GM18507 (cell line): ENCODE results near the gene ELL2.
"Not testable (repeated sequence)": the region's sequence is repeated elsewhere in the genome, so short reads cannot be mapped to it uniquely, and the experiment has no call there.

Source experiments
- DNase-seq: peaks from one replicate; pipeline ENCODE4 v3.0.0; 2011; ENCODE audit warnings: low read depth; ENCODE audit not compliant: insufficient read length; ENCODE audit errors: extremely low spot score
- FAIRE-seq: peaks from 2 replicates; lab custom pipeline; 2011; peaks lifted over from hg19 to GRCh38; lab: Jason Lieb, UNC

Gene ELL2

DNA sequence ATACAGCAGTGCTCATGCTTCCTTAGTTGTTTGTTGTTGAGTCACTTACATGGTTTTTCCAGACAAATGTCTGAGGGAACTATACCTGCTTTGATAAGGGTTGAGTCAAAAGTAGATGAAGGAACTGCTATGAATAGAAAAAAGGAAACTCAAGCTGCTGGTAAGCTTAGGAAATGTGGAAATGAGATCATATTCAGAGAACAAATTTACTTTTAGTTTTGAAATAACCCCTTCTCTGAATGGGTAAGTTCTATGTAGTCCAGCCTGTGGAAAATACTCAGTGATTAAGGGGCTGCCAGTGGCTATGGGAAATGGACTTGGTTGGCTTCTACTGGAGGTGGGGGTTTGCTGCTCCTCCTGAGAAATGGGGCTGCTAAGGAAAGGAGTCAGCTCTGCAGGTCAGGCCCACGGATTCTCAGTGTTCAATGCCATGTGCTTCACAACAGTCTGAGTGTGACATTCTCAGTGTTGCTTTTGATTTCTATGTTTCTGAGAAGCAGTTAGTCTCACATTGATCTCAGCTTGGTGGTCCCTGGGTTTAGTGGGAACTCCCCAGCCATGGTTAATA lies 91.5 kb downstream of the ELL2 start:
- no peak for DNase-seq
- peak; percentile 71 for FAIRE-seq

DNA sequence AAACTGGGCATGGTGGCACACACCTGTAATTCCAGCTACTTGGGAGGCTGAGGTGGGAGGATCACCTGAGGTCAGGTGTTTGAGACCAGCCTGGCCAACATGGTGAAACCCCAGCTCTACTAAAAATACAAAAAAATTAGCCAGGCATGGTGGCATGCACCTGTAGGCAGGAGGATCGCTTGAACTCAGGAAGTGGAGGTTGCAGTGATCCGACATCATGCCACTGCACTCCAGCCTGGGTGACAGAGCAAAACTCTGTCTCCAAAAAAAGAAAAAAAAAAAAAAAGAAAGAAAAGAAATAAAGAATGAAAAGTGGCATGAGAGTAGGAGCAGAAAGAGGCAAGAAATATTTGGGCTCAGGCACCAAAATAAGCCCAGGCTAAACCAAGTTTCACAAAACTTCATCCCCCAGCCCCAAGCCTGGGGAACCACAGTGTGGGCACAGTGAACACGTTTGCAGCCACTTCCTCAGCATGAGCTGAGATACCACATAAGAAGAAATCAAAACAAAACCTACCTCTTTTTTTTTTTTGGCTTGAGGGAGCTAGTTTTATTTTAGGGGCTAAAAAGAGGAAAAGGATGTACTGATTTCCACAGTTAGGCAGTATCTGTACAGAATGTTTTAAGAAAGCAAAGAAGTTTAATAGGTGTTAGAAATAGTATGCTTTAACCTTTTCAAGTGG lies 92.3 kb downstream of the ELL2 start:
- peak; percentile 76 for FAIRE-seq
- DNase-seq: not testable (repeated sequence)

DNA sequence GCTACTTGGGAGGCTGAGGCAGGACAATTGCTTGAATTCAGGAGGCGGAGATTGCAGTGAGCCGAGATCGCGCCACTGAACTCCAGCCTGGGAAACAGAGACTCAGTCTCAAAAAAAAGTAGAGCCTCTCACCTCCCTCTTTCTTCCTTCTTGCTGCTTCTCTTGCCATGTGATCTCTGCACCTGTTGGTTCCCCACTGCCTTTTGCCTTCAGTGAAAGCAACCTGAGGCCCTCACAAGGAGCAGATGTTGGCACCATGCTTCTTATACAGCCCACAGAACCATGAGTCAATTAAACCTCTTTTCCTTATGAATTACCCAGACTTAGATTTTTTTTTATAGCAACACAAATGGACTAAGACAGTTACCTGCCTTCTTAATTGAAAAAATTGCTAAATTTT lies 93.5 kb downstream of the ELL2 start:
- DNase-seq: no peak
- FAIRE-seq: no peak

DNA sequence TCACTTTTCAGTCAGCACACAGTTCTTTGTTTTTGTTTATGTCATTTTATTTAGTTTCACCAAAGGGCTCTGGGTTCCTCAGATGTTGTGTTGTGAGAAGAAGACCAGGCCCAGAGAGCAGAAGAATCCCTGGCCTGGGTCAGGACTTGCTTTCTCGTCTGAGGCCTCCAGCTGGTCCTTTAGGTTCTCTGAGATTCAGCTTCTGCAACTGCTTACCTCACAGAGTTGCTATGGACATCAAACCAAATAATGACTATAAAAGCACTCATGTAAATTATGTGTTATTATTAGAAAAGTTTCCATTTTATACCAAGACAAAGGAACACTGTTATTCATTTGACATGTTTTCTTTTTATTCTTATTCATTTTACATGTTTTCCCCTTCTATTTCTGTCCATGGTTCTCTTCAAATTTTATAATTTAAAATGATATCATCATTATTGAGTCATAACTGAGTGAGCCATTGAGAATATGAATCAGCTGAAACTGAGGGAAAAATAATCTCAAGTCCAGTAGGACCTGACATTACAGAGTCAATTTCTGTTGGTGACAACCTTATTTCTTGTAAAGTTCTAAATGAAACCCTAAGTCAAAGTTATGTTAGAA lies 95.1 kb downstream of the ELL2 start:
- no peak for FAIRE-seq
- no peak for DNase-seq

DNA sequence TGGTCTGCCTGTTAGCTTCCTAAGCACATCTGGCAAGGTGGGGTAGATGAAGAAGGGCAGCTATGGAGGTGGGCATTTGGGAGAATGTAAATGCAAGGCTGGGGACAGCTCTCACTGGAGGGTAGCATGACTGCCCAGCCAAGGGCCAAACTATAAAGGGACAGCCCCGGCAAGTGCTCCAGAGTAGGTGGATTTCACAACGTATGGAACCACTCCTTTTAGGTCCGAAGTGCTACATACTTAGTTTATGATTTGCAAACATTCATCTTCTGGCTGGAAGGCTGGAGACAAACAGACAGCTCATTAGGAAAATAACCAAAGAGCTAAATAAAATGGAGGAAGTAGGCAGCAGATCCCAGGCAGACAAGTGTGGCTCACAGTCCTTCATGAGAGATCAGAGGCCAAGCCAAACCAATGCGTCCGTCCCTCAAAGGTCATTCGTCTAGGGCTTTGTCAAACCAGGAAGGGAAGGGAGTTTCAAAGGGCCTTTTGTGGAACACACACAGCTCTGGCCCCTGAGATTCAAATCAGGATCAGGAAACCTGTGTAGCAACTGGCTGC lies 96.6 kb downstream of the ELL2 start:
- FAIRE-seq: no peak
- DNase-seq: no peak

DNA sequence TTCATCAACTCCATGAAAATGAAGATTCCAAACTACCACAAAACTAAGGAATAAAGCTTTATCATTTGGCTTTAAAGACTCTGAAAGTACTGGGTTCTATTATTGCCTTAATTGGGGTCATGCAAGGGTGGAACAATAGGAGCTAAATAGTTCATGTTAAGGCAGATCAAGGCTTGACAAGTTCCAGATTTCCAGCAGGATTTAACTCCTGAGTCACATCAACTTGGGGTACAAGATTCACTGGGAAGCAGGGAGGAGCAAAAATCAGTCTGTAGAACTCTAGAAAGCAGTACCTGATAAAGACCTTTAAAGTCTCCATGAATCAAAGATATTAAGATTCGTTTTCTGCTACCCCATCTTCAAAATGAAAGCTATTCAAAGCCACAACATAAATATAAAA lies 97.2 kb downstream of the ELL2 start:
- DNase-seq: no peak
- no peak for FAIRE-seq

DNA sequence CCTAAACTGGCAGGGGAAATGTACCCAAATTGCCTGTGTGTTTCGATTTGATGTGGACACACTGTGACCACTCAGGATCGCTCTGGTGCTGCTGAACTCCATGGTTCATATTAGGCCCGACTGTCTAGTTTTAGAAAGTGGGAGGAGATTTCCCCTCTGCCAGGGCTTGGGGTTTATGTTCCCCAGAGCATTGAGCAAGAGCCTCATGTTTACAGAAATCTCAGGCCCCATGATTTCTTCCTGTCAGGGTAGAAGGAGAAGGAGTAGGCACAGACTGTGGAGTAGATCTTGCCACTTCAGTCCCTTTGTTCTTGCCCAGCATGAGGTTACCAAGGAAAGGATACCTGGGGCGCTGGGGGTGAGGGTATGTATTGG lies 98.3 kb downstream of the ELL2 start:
- DNase-seq (no peak), FAIRE-seq (no peak)

DNA sequence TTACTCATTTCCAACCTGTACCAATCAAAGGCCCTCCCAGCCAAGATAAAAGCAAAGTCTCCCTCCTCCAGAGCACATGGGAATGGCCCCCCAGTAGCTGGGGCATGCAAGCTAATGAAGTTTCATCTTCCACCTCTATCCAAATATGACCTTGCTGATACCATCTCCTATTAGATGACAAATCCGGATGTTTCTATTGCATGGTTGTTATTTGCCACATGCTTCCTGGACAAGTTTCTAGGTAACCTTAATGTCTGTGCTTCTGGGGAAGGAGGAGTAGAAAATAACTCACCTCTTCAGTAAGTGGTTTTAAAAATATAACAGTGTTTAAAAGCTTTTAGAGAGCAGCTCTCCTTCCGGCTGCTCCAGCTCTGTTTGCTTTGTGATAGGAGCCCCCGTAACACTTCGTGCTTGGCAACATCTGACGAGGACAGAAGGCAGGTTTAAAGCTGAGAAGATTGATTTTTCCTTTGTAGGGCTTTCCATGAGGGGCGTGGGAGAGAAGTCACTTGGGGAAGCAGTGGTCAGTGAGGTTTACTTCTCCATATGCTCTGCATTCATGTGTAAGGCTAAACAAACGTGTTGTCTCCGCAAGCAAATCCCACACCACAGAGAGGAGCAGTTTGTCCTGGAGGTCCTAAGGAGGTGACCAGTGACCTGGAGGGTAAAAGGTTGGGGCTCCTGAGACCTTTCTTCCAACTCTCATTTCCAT lies 98.8 kb downstream of the ELL2 start:
- FAIRE-seq (no peak), DNase-seq (no peak)

DNA sequence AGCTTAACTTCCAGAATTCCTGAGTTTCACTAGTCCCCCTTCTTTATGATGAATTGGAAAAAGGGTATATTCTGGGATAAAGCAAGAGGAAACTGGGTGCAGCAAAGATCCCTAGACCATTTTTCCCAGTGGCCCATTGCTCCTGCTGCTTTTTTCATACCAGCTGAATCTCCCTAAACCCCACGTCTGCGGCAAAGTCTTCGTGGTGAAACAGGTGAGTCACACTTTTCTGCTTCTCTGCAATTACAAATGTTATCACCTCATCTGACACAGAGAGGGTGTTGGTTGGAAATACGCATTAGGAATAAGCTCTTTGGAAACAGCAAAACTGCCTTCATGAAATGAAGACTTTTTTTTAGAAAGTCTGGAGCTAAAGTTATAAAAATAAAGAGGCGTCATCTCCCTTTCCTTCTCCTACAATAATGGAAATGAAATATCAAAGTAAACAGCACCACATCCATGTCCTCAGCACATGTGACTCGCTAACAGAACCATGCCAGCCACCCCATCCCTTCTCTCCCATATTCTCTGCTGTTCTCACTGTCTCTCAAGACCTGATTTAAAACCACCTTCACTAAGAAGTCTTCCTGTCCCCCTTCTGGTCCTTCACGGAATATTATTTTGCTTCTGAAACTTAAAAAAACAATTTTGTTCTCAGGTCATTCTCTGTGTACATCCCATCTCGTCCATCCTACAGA lies 99.6 kb downstream of the ELL2 start:
- DNase-seq (no peak), FAIRE-seq (no peak)

DNA sequence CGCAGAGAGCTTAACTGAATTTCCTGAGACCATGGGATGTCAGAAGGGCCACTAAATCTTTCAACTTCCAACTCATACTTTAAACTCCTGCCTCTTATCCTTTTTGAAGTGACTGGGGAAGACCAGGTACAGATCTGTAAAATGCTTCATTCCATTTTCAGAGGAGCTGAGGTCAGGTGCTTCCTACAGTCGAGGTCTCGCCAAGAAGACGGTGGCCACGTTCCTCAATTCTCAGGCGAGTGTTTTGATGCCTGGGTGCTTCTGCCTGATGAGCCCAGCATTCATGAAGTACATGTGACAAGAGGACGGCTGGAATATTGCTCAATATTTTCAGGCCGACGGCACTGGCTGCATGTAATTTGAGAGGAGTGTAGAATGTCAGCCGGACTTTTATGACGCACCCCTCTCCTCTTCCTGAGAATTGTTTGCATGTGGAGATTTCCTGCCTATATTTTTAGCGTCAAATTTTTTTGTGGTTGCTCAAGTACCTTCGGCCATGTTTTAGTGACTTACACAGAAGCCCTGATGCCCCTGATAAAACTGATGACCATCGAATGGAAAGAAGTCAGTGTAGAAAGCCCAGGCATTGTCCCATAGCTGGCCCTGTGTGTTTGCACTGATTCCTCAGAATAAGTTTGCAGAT lies 100.3 kb downstream of the ELL2 start:
- FAIRE-seq (no peak), DNase-seq (no peak)

DNA sequence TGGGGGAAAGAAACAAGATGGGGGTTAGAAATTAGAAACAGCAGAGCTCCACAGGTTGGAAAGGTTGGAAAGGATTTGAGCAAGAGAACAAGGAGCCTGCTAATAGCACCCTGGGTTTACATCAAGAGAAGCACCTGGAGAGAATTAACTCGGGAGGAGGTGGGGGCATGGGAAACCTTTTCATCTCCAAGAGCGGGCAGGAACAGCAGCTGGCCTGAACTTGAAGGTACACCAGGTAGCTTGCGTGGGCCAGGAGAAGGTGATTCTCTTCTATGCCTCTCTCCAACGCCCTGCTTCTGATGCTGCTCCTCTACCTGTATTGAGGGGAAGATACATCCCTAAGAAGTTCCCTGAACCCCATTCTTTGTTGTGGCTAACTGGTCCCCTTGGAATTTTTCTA lies 102.0 kb downstream of the ELL2 start:
- DNase-seq: no peak
- no peak for FAIRE-seq

DNA sequence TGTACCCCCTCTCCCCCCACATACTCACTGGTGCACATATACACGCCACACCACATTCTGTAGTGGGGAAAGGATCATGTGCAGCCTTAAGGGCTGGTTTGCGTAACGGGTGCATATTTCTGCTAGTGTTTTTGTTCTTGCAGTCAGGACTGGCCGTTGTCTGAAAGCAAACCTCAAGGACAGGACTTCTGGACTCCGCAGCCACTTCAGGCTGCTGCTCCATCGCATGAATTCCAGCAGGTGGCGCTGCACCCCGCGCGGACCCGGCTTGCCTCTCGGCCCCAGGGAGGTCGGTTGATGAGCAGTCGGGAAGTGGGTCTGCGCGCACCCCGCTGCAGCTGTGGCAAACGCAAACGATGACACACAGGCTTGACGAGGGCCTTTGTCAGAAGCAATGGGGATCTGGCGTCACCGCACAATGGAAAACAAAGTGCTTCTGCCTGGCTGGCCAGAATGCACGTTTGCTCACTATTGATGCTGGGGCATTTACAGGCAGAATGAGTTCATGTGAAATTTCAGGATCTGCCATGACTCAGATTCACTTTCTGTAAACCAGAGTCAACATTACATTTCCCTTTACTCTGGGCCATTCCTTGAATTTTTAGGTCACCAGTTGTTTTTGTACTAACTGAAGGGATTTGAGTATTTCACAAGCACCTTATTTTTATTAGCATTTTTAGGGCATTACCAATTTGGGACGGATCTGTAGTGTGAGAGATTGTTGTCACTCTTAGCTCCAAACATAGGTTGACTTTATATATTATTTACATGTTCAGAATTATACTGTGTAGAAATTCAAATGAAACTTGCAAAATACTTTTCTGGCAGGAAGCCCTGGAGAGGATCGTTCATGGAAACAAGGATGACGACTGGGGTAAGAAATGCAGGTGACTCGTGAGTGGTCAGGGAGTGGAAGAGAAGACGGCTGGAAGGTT lies 102.7 kb downstream of the ELL2 start:
- FAIRE-seq (peak; percentile 92), DNase-seq (peak; percentile 90)

DNA sequence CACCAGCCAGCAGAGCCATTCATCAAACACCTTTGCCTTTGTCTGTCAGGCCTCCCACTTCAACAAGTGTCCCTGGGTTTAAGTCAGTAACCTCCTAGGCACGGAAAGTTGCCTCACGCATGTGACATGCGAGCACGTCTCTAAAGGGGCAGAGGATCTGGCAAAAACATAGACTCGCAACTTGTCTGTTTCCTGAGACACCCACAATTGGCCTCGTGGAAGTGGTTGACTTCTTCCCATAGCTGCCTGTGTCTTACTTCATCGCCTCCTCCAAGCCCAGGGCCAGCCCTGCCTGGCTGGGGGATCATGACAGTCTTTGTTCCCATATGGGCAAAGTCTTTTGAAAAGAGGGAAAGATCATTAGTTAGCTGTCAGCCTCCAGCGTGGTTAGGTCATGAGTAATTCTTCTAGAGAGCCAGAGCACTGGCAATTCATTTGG lies 103.6 kb downstream of the ELL2 start:
- no peak for DNase-seq
- FAIRE-seq: no peak

DNA sequence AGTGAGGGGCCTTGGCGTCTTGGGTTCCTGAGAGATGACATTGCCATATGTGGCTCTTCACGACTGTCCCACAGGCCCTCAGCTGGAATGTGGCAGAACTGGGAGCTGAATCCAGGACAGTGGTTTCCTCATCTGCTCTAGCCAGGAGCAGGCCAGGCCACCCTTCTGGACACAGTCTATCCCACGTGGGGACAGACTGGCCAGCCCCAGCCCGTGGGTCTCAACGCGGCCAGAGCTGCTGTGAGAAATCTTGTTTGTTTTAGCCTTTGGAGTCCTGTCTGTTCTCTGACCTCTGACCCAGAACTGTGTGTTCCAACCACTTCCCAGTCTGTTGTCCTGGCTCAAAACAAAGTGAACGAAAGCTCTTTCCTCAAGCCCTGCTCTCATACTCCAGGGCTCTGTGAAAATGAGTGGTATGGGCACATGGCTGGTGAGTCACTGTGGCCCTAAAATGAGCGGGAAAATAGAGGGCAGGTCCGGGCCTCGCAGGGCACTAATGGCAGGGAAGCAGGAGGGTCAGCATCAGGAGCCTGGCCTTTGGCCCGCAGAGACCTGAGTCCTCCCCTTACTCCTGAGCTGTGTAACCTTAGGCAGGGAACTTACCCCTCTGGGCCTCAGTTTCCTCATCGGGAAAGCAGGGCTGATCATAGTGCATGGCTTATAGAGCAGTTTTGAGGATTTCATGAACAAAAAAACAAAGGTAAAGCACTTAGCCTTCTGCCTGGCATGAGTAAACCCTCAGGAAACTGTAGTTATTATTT lies 104.3 kb downstream of the ELL2 start:
- DNase-seq (no peak), FAIRE-seq (no peak)

DNA sequence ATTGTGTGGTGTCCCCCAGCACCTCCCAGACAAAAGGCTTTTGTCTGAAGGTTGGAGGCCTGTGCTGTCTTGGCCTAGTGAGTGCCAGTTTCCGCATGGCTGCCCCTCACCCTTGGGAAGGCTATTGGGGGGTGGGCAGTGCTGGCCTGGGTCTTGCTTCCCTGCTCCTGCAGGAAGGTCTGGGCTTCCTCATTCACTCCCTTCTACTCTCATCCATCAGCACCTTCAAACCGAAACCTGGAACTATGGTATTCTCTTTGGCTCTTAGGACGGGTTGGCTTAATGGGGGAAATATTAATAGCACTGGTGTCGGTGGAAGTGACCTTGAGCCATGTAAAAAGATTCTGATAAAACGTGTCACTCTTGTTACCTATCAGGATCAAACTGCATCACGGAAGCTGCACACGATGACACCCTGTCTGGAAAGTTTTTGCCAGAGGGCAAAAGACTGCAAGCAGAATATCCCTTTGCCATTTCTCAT lies 105.1 kb downstream of the ELL2 start:
- DNase-seq (no peak), FAIRE-seq (no peak)

DNA sequence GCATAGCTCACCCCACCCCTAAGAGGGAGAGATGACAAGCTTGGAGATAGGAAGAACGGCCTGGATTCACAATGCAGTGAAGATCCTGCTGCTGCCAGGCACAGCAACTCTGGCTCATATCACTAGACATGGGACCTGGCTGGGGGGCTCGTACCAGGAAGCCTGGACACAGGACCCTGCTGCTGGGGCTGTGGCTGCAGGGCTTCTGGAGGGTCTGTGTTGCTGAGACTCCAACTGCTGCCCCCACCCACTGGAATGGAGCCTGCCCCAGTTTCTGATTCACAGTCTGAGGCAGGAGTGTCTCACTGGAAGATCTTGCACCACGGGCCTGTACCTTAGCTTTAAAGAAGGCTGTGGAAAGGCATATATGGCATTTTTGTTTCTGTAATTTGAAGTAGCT lies 108.2 kb downstream of the ELL2 start:
- FAIRE-seq: no peak
- no peak for DNase-seq

DNA sequence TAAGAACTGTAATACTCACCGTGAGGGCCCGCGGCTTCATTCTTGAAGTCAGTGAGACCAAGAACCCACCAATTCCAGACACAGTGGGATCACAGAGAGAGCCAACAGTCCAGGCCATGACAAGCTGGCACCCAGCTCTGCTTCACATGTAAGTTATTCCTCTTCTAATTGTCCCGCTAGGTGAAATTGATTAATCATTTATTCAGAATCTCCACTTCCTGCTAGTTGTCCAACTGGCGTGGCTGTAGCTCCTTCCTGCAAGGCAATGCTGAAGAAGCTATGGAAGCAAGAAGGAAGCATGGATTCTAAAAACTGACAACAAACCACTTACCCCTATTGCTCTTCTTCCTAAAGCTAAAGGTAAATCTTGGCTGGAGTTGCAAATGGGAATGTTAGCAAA lies 109.1 kb downstream of the ELL2 start:
- DNase-seq (no peak), FAIRE-seq (no peak)
